GM19035 (cell line): ENCODE data around the gene PHF5A.
"Not testable (repeated sequence)": the region's sequence is repeated elsewhere in the genome, so short reads cannot be mapped to it uniquely, and the experiment has no call there.

Source experiments
- ATAC-seq: cut with Tn5 transposase; IDR thresholded peaks from one replicate; pipeline ENCODE4 v1.9.1; 2021; ENCODE audit not compliant: unreplicated experiment

Gene PHF5A

DNA sequence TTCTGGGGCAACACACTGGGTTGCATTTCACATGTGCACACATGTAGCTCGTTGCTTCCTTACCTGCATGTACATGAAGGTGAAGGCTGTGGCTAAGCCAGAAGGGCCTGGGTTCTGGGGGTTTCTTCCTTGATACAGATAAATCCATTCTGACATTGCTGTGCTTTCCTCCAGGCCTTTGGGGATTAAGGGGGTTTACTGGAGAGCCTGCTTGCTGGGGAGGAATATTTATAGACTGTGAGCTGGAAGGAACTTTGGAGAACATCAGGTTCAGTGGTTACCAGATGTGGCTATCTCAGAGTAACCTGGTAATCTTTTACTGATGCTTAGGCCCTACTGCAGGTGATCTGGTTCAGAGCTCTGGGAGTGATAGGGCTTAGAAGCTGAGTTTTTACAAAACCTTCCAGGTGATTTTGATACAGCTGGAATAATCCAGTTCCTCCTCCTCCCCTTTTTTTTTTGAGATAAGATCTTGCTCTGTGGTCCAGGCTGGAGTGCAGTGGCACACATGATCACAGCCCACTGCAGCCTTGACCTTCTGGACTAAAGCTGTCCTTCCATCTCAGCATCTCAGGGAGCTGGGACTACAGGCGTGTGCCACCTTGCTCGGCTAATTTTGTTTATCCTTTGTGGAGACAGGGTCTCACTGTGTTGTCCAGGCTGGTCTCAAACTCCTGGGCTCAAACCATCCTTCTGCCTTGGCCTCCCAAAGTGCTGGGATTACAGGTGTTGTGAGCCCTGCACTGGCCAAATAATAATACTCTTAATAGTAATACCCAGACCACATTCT lies 20.3 kb upstream of the PHF5A start:
- ATAC-seq = no peak

DNA sequence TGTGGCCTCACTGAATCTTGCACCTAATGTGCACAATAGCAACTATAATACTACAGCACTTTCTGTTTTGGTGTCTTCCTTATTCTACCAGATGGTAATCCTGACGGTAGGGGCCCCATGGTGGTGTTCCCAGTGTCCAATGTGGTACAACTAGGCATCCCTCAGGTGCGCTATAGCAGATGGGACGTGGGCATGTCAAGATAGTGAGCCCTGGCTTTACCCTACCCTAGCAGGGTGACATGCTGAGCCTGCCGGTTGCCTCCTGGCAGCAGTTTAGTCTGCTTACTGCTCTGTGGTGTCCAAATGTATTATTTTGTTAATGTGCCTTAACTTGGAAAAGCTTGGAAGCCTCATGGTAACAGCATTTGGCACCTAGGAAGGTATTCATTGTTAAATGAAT lies 19.6 kb upstream of the PHF5A start:
- ATAC-seq = no peak

DNA sequence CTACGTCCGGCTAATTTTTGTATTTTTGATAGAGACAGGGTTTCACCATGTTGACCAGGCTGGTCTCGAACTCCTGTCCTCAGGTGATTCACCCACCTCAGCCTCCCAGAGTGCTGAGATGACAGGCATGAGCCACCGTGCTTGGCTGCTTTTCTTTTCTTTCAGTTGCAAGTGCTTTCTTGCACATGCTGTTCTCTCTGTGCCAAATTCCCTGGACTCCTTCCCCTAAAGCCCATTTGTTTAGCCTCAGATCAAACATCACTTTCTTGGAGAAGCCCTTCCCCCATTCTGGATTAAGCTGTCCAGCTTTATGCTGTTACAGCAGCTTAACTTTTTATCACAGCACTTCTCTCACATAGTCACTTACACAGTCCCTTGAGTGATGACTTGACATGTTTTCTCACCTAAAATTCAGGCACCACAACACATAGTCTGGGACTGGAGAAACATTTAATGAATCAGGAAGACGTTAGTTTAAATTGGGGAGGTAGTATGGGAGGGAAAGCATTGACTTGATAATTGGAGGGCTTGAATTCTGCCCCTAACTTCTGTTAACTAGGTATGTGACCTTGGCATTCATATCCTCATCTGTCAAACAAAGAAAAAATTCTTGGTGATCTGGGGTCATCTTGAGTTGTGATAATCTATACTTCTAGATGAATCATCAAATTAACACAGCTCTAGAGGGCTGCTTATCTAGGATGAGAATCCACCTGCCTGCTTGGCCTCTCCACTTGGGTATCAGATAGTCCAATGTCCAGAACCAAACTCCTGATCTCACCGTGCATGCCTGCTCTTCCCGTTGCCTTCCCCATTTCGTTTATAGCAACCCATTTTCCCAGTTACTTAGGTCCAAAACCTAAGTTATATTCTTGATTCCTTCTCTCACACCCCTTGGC lies 18.8 kb upstream of the PHF5A start:
- ATAC-seq = no peak

DNA sequence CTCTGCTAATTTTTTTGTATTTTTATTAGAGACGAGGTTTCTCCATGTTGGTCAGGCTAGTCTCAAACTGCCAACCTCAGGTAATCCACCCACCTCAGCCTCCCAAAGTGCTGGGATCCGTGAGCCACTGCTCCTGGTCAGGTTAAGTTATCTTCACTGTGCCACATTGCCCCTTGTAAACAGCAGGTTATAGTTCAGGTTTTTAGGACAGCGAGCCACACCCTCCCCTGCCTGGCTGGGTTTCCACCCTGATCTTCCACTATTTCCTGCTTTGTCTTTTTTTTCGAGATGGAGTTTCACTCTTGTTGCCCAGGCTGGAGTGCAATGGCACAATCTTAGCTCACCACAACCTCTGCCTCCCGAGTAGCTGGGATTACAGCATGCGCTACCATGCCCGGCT lies 16.5 kb upstream of the PHF5A start:
- ATAC-seq = no peak

DNA sequence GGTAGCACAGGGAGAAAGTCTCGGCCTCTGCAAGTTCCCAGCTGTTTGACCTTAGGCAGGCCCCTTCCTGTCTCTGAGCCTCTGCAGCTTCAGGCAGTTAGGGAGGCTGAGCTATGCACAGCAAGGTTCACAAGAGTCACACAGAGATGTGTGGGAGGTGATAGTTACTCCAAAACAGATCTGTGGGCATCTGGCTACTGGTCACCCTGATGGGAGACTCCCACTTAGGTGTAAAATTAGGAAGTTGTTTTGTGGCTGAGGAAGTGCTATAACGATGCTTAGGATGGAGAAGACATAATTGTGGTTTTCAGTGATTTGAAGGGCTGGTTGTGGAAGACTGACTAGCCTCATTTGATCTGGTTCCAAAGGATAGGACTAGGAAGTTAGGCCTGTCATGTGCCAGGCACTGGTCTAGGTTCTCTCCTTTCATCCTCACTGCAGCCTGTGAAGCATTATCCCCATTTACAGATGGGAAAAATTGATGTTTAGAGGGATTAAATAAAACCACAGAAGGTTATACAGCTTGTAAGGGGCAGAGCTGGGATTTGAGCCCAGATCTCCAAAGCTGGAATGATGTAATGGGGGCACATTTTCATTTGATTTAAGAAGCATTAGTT lies 13.9 kb upstream of the PHF5A start:
- no peak for ATAC-seq

DNA sequence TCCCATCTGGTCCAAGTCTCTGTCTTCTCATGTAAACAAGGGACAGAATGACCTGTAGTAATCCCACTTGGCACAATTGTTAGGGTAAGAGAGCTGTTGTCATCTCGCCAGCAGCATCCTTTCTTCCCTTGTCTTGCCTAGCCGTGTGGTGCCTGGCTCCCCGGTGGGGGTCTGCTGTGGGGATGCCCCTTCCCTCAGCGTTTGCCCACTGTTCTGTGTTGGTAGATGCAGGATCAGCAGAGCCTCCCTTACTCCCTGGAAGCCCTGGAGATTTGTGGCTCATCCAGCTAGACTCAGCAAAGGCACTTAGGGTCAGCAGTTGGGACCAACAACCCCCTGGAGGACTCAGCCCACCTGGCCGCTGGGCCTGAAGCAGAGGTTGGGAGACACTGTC lies 13.4 kb upstream of the PHF5A start:
- ATAC-seq = no peak

DNA sequence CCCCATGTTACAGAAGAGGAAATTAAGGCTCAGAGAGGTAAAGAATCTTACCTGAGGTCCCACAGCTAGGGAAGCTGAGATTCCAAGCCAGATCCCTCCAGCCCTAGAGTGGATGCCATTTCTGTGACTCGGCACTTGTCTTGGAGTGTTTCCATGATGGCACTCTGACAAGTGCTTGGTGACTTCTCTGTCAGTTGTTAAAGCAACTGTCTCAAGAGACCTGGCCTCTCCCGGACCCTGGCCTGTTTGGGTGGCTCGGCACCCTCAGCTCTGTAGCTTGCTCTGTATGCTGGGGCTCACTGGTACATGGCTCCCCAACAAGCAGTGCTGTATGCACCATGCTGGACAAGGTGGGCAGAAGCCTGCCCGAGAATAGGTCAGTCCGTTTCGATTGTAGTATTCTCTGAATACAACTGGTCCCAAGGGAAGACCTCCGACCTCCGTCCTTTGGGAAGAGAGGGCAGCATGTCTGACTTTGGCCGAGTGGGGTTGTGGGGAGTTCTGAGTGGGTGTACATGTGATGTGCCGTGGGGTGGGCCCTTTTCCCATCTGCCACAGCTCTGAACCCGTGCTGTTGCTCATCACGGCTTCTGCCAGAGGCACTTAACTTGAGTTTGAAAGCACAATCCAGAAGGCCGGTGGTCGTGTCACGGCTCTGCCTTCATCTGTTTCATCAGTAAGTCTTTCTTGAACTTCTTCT lies 12.8 kb upstream of the PHF5A start:
- no peak for ATAC-seq

DNA sequence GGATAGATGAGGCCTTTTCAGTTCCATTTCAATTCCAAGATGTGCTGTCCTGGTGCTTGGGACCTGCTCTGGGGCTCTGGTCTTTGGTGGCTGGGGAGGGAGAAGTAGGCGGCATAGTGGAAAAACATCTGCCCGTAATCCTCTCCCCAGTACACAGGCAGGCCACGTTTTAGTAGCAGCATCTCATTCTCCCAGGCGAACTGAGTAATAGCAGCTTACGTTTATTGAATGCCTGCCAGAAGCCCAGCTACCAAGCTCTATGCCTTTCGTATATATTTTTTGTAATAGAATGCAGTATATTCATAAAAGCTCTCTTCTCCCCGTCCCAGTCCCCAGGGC lies 11.9 kb upstream of the PHF5A start:
- ATAC-seq = no peak

DNA sequence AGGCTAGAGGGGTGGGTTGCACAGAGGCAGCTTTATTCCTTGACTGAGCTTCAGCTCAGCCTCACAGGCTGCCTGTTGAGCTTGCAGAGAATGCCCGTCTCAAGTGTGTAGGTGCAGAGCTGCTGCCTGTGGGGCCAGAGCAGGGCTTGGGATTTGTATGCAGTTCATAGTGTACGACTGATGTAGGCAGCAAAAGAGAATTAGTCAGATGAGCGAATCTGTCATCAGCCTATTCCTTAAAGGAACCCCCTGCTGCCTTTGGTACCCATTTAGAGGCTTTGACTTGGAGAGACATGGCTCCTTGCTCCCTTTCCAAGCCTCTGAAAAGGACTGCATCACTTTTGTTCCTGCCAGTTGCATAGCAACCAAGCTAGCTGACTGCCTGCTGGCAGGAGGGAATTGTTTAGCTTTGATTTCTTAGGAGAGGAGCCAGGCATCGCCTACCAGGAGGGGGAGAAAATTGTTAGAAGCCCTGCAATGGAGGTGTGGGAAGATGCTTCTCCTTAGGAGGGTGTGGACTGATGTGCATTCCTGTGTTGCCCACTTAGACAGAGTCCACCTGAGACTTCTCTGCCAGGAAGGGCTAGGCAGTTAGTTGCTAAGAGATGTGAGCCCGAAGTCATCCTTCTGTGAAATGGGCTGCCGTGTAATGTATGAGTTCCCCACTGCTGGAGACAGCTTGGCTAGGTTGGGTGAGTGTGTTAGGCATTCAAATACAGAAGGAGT lies 11.3 kb upstream of the PHF5A start:
- ATAC-seq = no peak

DNA sequence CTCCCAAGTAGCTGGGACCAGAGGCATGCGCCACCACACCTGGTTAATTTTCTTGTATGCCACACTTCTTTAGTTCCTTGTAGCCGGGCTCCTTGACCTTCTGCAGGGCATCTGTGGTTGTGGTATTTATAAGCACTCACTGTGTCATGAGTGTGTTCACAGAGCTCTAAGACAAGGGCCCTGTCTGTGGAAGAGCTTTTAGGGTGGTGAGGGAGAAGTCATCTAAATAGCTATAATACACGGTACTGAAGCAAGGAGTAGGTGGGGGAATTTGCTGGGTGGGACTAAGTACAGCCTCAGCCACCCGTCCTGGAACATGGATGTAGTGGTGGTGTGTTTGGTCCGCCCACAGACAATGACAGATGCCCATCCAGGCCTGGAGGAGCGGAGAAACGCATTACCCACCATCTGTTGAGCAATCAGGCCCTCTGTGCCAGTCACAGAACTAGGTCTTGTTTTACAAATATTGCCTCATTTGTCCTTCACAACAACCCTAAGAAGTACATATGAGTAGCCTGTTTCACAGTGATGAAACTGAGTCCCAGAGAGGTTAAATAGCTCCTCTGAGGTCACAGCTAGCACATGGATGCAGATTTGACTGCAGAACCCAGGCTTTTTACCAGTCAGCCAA lies 10.5 kb upstream of the PHF5A start:
- no peak for ATAC-seq

DNA sequence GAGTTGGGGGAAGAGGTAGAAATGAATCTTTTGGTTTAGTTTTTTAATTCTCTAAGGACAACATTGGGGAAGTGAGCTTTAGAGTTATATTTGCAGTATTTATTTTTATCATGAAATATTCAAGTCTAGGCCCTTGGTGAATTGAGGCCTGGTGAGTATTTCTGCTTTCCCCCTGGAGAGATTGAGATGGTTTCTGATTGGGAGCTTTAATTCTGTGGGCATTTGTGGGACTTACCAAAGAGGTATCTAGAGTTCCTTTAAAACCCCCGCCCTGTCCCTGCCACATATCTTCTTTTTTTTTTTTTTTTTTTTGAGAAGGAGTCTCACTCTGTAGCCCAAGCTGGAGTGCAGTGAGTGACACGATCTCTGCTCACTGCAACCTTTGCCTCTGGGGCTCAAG lies 10.0 kb upstream of the PHF5A start:
- no peak for ATAC-seq

DNA sequence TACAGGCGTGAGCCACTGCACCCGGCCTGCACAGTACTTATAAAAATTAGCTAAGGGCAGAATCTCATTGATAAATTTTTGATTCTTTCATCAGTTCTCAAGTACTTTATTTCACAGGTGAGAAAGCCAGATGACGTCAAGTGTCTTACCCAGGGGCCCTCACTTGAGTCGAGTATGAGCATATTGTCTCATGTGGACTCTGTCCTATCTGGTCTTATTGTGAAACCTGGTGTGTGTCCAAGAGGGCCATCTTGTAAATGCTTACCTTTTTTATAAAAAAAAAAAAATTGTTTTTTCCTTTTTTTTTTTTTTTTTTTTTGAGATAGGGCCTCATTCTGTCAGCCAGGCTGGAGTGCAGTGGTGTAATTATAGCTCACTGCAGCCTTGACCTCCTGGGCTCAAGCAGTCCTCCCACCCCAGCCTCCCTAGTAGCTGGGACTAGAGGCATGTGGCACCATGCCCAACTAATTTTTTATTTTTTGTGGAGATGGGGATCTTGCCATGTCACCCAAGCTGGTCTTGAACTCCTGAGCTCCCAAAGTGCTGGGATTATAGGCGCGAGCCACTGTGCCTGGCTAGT lies 6.5 kb upstream of the PHF5A start:
- ATAC-seq = no peak

DNA sequence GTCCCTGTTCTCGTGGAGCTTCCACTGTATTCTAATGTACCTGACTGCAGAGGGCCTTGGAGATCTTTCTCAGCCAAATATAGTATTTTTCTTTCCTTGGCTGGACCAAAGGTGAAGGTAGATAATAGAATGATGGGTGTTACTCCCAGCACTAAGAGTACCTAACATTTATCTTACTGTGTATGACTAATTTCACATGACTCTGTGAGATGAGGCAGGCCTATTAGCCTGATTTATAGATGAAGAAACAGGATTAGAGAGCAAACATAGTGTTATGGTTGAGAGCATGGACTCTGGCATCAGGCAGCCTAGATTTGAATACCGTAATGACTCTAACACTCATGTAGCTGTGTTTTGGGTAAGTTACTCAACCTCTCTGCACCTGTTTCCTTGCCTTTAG lies 3.1 kb upstream of the PHF5A start:
- no peak for ATAC-seq

DNA sequence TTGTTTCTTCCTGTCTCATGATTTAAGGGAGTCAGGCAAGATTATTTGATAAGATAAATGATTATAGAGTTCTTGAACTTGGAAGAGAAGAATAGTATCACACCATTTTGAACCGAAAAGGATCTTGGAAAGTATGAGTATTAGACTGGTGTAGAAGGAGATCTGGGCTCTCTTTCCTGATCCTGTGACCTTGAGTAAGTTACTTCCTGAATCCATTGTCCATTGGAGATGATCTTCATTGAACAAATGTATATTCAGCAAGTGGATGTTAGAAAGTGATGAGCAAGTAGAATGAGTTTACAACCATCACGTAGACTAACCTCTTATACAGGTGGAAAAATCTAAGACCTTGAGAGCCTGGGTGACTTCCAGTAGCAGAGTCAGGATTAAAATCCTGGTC lies 2.4 kb upstream of the PHF5A start:
- ATAC-seq = no peak

DNA sequence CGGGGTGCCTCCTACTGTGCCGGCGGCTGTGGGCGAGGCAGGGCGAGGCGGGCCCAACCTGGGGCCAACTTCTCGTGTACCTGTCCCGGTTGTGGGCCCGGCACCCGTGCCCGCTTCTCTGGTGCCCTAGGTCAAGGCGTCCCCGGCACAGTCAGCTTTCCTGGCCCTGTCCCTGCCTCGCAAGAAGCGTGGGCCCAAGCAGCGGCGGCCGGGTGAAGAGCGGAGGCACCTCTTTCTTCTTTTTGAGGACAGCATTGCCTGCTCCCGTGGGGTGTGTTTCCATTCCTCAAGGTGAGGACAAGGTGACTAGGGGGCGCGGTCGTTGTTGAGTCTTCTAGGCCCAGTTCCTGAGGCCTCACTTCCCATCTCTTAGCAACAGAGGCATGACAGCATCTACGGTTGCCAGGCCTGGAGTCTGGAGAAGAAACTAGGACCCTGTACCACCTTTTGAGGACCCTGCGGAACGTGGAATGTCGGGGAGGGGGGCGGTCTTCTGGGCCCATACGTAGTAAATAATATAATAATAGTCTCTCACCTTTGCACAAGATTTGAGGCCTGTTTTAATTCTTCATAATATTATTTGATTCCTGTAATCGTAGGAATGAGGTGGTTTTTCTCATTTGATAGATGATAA lies 843 bp upstream of the PHF5A start:
- peak; percentile 6 for ATAC-seq

DNA sequence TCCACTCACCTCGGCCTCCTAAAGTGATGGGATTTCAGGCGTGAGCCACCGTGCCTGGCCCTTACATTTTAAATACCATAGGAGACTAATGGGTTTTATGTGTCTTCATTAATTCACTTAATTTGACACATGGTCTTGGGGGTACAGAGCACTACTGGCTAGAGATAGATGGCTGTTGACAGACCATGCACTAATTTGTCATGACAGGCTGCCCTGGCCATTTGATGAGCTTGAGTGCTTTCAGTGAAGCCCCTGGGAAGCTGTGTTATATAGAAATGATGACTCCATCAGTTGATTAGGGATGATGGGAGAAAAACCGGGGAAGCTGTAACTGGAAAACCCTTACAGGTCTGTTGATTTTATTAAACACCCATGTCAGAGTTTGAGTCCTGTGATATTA lies 6.6 kb downstream of the PHF5A start:
- ATAC-seq = no peak

DNA sequence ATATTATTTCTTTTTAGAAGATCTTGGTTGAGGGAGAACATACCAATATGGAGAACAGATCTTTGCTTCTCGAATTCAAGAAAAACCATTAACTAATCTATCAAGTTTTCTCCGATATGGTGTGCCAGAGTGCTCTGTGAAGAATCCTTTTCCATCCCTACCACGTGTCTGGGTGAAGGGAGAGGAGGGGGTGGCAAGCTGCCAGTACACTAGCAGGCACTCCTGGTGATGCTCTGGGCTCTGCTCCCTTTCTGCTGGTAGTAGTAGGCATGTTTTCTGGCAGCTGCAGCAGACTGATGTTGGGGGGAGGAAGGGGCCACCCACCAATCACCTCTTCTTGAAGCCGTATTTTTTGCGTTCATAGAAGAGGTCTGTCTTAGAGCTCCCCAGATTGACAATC lies 8.4 kb downstream of the PHF5A start:
- ATAC-seq = not testable (repeated sequence)

DNA sequence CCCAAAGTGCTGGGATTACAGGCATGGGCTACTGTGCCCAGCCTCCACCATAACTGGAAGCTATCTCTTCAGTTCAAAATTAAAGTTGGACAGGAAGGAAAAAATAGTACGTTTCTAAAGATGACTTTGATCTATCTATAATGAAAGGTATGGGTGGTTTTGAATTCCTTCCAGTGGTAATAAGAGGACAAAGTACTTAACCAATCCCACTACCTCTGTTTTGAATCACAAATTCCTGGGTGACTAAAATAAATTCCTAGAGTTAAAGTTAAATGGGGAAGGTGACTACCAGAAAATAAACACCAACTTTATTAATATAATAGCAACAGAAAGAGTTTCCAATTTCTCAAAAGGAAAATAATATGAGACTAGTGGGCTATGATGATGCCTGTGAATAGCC lies 9.1 kb downstream of the PHF5A start:
- ATAC-seq = no peak

DNA sequence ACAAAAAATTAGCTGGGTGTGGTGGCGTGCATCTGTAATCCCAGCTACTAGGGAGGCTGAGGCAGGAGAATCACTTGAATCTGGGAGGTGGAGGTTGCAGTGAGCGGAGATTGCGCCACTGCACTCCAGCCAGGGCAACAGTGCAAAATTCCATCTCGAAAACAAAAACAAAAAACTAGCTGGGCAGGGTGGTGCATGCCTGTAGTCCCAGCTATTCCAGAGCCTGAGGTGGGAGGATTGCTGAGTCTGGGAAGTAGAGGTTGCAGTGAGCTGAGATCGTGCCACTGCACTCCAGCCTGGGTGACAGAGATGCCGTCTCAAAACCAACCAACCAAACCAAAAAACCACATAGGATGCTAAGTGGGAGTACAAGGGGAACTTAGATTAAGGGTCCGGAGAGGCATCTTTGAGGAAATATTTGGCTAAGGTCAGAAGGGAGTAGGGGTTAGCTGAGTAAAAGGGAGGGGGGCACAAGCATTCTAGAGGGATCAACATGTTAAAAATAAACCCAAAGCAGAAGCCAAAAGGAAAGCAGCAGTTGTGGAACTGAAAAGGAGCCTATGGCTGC lies 10.2 kb downstream of the PHF5A start:
- ATAC-seq = no peak
